HTR-8/SVneo (cell line): Measurements from ENCODE around the gene RAB41.
"Not testable (repeated sequence)": the region's sequence is repeated elsewhere in the genome, so short reads cannot be mapped to it uniquely, and the experiment has no call there.

ENCODE experiments used
- DNase-seq: peaks from one replicate; pipeline ENCODE4 v3.0.0; 2011; ENCODE audit warnings: low spot score, mixed read lengths; ENCODE audit not compliant: insufficient read length
- FAIRE-seq: peaks from 2 replicates; lab custom pipeline; 2011; peaks lifted over from hg19 to GRCh38; lab: Jason Lieb, UNC

Gene RAB41

GRCh38 chrX:70281951-70282350, at the start of gene RAB41:
Gene RAB41 (plus strand): TSS chrX:70282172. CDS start chrX:70282218, 46 bp downstream.
- DNase-seq (no peak), FAIRE-seq (peak; percentile 52)

- no peak for FAIRE-seq
Measured at GRCh38 chrX:70234355-70234754, 47.6 kb upstream of the RAB41 start, which contains the start of gene AWAT1. Gene AWAT1 (plus strand): TSS chrX:70234655. CDS start chrX:70234696, 41 bp downstream.

GRCh38 chrX:70240751-70241150, 41.2 kb upstream of the RAB41 start:
- FAIRE-seq (no peak), DNase-seq (no peak)

More at GRCh38 chrX:70234355-70234754, 47.6 kb upstream of the RAB41 start, which contains the start of gene AWAT1:
- DNase-seq, result no peak

DNA sequence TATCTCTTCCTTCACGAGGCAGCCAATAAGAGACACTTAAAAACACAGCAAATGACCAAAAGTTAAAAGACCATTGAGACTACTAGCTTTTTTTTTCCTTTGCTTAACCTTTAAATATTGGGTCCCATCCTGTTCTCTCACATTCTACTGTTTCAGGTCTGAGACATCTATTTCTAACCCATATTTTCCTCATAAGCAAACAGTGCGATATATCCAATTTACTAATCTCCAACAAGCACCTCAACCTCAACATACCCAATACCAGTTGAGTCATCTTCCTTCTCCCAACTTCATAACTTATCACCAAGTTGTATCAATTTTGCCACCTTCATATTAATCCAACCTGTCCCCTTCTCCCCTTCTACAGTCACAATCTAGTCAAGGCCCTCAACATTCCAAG, 40.5 kb upstream of the RAB41 start:
- DNase-seq, result no peak
- no peak for FAIRE-seq

- not testable (repeated sequence) for FAIRE-seq, DNase-seq
Measured at GRCh38 chrX:70243601-70244000, 38.4 kb upstream of the RAB41 start.

DNA sequence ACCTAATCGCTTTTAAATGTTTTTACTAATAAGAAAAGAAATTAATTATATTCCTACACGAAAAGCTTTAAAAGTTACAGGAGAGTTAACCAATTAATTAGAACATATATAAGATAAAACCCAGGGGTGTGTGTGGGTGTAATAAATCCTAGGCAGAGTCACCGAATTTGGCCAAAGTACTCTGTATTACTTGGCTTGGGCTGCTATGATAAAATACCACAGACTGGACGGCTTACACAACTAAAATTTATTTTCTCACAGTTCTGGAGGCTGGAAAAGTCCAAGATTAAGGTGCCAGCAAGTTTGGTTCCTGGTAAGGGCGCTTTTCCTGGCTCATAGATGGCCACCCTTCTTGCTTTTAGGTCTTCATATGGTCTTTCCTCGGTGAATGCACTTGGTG, 37.1 kb upstream of the RAB41 start:
- FAIRE-seq (no peak), DNase-seq (no peak)

DNA sequence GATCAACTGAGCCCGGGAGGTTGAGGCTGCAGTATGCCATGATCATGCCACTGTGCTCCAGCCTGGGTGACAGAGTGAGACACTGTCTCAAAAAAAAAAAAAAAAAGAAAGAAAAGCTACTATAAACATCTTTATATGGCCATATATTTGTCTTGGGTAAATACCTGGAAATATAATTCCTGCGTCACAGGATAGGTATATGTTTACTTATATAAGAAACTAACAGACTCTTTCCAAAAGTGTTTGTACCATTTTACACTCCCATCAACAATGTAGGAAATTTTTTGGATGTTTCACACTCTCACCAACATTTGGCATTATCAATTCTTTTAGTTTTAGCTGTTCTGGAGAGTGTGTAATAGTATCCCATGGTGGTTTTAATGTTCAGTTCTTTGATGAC, 34.7 kb upstream of the RAB41 start:
- DNase-seq (no peak), FAIRE-seq (no peak)

DNA sequence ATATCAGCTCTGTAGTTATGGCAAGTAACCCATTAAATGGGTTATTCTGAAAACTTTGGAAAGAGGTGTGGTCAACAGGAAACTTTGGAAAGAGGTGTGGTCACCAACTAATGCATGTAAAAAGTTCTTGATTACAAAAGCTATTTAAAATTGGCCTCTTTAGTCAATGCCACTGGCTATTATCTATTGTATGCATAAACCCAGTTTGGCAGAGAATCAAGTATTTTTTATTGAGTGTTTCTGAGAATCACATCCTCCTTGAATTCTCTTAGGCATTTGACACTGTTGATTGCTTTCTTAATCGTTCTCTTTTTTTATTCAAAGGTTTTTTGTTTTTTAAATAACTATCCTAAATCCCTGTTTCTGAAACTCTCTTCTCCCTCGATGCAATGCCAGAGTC, 29.5 kb upstream of the RAB41 start:
- DNase-seq (no peak), FAIRE-seq (no peak)

DNA sequence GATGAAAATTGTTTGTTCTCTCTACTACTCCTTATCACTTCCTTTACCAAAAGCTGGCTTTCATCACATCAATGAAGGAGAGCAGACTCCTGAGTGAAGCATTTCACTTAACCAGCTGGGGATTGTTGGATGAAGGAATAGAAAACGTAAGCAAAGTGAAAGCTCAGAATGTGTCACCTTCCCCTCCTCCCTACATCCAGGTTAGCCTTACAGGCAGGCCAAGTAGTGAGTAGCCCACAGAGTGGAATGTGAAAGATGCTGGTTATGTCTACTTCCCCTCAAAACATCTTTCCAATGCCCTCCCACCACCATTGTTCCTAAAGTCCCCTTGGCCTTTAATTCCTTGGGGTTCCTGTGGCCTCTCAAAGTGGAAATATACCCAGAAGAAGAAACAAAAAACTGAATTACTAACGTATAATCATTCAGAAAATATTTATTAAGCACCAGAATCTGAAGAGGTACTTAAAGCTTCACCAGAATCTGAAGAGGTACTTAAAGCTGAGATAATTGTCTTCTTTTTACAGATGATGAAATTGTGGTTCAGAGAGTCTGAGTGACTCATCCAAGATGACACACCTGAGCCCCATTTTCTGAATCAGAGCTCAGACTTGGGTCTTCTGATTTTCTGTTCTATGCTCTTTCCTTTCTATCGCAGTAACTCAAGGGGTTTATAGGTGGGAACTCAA, 28.5 kb upstream of the RAB41 start:
- FAIRE-seq (peak; percentile 55), DNase-seq (no peak)

GRCh38 chrX:70254063-70254400, 27.9 kb upstream of the RAB41 start:
- FAIRE-seq (no peak), DNase-seq (no peak)

DNA sequence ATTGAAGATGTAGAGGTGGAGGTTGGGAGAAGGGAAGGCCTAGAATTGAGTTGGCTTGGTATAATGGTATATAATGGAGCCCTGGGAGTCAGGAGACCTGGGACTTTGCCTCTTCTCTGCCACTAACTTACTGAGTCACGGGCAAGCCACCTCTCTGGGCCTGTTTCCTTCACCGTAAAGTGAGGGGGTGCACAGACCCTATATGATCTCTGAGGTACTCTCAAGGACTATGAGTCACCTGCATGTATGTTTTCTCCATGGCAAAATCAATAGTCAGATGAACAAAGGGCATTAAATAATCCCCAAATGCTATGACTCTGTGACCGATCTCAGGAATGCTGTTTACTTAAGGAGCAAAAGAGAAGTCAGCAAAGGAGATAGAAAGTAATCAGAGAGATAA, 27.1 kb upstream of the RAB41 start:
- DNase-seq (no peak), FAIRE-seq (no peak)

DNA sequence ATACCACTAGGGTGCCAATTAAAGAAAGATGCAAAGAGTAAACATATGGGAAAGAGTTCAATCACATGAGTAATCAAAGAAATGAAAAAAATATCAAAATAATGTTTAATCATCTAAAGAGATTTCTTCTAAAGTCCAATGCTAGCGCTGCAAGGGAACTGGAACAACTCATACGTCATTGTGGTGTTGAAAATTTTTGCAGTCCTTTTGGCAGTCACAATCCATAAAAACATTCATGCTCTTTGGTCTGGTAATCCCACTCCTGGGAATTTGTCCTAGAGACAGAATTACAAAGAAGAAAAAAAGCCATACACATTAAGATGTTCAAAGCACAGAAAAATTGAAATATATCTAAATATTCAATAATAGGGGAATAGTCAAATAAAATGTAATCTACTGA, 26.5 kb upstream of the RAB41 start:
- no peak for FAIRE-seq

GRCh38 chrX:70257423-70258288, 24.3 kb upstream of the RAB41 start:
- DNase-seq (no peak), FAIRE-seq (no peak)

More for the DNA sequence above, 26.5 kb upstream of the RAB41 start:
- DNase-seq, result no peak

GRCh38 chrX:70260104-70260503, 21.9 kb upstream of the RAB41 start, which contains the start of gene P2RY4:
Gene P2RY4 (minus strand): TSS chrX:70260204. CDS start chrX:70259624, 580 bp downstream.
- FAIRE-seq (peak; percentile 9), DNase-seq (no peak)

- peak; percentile 64 for DNase-seq
- peak; percentile 62 for FAIRE-seq
Measured at GRCh38 chrX:70262952-70263567, 18.9 kb upstream of the RAB41 start.

- DNase-seq (no peak), FAIRE-seq (no peak)
Measured at GRCh38 chrX:70264784-70265183, 17.2 kb upstream of the RAB41 start.

- FAIRE-seq, result no peak
Measured at GRCh38 chrX:70268034-70268433, 13.9 kb upstream of the RAB41 start, which contains the start of gene ARR3. Gene ARR3 (plus strand): TSS chrX:70268334. CDS start chrX:70269386, 1,052 bp downstream.

DNA sequence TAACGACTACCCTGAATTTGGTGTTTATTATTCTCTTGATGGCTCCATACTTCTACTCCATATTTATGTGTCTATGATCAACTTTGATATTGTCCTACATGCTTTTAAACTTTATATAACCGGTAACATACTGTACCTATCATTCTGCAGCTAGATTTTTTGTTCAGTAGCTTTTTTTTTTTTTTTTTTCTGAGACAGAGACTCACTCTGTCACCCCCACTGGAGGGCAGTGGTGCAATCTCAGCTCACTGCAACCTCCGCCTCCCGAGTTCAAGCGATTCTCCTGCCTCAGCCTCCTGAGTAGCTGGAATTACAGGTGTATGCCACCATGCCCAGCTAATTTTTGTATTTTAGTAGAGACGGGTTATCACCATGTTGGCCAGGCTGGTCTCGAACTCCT, 7.9 kb upstream of the RAB41 start:
- FAIRE-seq, DNase-seq: not testable (repeated sequence)

More at GRCh38 chrX:70268034-70268433, 13.9 kb upstream of the RAB41 start, which contains the start of gene ARR3:
- DNase-seq, result no peak

DNA sequence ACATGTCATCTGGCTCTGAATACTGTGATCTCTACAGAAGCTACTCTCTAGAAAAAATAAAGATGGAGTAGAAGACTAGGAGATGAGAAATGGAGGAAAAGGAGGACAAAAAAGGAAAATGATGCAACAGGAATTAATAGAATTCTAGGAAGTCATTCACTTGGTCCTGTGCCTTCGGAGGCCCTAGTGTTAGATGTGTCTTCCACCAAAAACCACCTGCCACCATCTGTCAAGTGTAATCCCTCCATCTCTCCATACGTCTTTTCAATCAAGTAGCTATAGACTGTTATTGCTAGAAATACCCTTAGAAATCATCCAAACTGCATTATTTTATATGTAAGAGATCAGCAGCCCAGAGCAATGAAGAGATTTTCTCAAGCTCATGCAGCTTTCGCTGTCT, 2.9 kb upstream of the RAB41 start:
- DNase-seq, result no peak
- no peak for FAIRE-seq

- DNase-seq (no peak), FAIRE-seq (no peak)
Measured at GRCh38 chrX:70280573-70280972, 1.4 kb upstream of the RAB41 start.
